GM19193 (cell line): Measurements from ENCODE around the gene TMPRSS11F.

Experiments used
- POLR2A ChIP-seq: IDR thresholded peaks from 4 replicates; pipeline ENCODE4 v1.6.1; 2011; ENCODE audit not compliant: insufficient read depth, insufficient read length; ENCODE audit errors: extremely low read depth

TMPRSS11F gene

GRCh38 chr4:68109868-68110267 lies 19.8 kb downstream of the TMPRSS11F start:
- TF ChIP-seq POLR2A, result no peak

- TF ChIP-seq POLR2A, result no peak
These were observed 46.9 kb downstream of the TMPRSS11F start for GRCh38 chr4:68082758-68083157.

- no peak for TF ChIP-seq POLR2A
These were observed 49.7 kb downstream of the TMPRSS11F start for GRCh38 chr4:68079928-68080327.

- no peak for TF ChIP-seq POLR2A
These were observed 51.9 kb downstream of the TMPRSS11F start for GRCh38 chr4:68077737-68078136.

GRCh38 chr4:68077301-68077700 lies 52.4 kb downstream of the TMPRSS11F start:
- no peak for TF ChIP-seq POLR2A

GRCh38 chr4:68076194-68076593 lies 53.5 kb downstream of the TMPRSS11F start:
- no peak for TF ChIP-seq POLR2A

GRCh38 chr4:68074397-68074796 lies 55.3 kb downstream of the TMPRSS11F start:
- no peak for TF ChIP-seq POLR2A

GRCh38 chr4:68070302-68070701 lies 59.4 kb downstream of the TMPRSS11F start:
- no peak for TF ChIP-seq POLR2A

GRCh38 chr4:68062501-68062900 lies 67.2 kb downstream of the TMPRSS11F start:
- TF ChIP-seq POLR2A, result no peak

GRCh38 chr4:68038272-68038671 lies 91.4 kb downstream of the TMPRSS11F start:
- TF ChIP-seq POLR2A, result no peak

GRCh38 chr4:68021185-68021584 lies 108.5 kb downstream of the TMPRSS11F start:
- no peak for TF ChIP-seq POLR2A

- no peak for TF ChIP-seq POLR2A
These were observed 118.0 kb downstream of the TMPRSS11F start for GRCh38 chr4:68011684-68012083.
